Esophagus muscularis mucosa (tissue), 4 donors: ENCODE measurements around the gene TFAP2B. TPM values are rescaled to one million over a fixed set of nuclear protein-coding genes. Genes with fewer than 3 reads are reported as not detected.

ENCODE experiments used
- DNase-seq: peaks from one replicate; pipeline ENCODE4 v3.0.0-alpha.2; 2017; ENCODE audit errors: extremely low spot score
- H3K27ac ChIP-seq, 4 donors: fragments of 200-600 bp; sonication (generic); replicated peaks in 1 of 4; 1 replicate in 3 of 4; 2 replicates in 1 of 4; pipeline ENCODE4 v1.5.1; 2016 to 2019; ENCODE audit warnings: mild to moderate bottlenecking in 1 of 4
- H3K27me3 ChIP-seq, 4 donors: fragments of 200-600 bp; sonication (generic); one replicate each; pipeline versions ENCODE4 v1.5.1 to v1.6.0; 2016 to 2019
- H3K36me3 ChIP-seq, 4 donors: fragments of 200-600 bp; sonication (generic); one replicate each; pipeline ENCODE4 v1.5.1; 2016 to 2019
- H3K4me1 ChIP-seq, 4 donors: fragments of 200-600 bp; sonication (generic); one replicate each; pipeline ENCODE4 v1.5.1; 2016 to 2019
- H3K4me3 ChIP-seq, 4 donors: fragments of 200-600 bp; sonication (generic); 1 replicate in 2 of 4; 2 replicates in 2 of 4; pipeline ENCODE4 v1.5.1; 2016 to 2019; ENCODE audit warnings: mild to moderate bottlenecking in 4 of 4, moderate library complexity in 1 of 4
- H3K9me3 ChIP-seq, 4 donors: fragments of 200-600 bp; sonication (generic); 1 replicate in 3 of 4; 2 replicates in 1 of 4; pipeline ENCODE4 v1.5.1; 2016 to 2019
- EP300 ChIP-seq: sonication (generic); formaldehyde crosslinking; IDR thresholded peaks from one replicate; pipeline ENCODE4 v1.6.1; 2017; ENCODE audit warnings: antibody characterized with exemption
- POLR2A ChIP-seq: fragments of 450-650 bp; IDR thresholded peaks from one replicate; pipeline ENCODE4 v1.6.1; 2017; ENCODE audit warnings: antibody characterized with exemption, moderate library complexity, mild to moderate bottlenecking, low read depth
- POLR2AphosphoS5 ChIP-seq, 2 donors: sonication (generic); formaldehyde crosslinking; IDR thresholded peaks; one replicate each; pipeline ENCODE4 v1.6.1; 2017; ENCODE audit warnings: antibody characterized with exemption in 2 of 2
- WGBS: methylation state at CpG from one replicate; pipeline ENCODE4 v1.1.5; 2018; 5-methylcytosine and 5-hydroxymethylcytosine counted together
- intact Hi-C: fragments of 100-400 bp; cut with DNase I; formaldehyde crosslinking; loops from one replicate; pipeline ENCODE4 v1.15.1; 2023
- total RNA-seq, 4 donors: library from RNA; depleted of rRNA; stranded (reverse); fragments of >200 nt; gene quantifications; one replicate each; pipeline versions ENCODE4 v1.1.0 to v1.2.1, GENCODE V29; 2016
- TF ChIP-seq, protein P1 (sequence below), 3 experiments: fragments of 200-600 bp in 2 of 3; fragments of 450-650 bp in 1 of 3; sonication (generic) in 2 of 3; IDR thresholded peaks; one replicate each; pipeline ENCODE4 v1.5.1; 2017 to 2019; ENCODE audit warnings: antibody characterized with exemption in 3 of 3, mild to moderate bottlenecking in 2 of 3, moderate library complexity in 1 of 3

The TFAP2B gene
- total RNA-seq, 4 donors from 2014 or later: not detected

DNA sequence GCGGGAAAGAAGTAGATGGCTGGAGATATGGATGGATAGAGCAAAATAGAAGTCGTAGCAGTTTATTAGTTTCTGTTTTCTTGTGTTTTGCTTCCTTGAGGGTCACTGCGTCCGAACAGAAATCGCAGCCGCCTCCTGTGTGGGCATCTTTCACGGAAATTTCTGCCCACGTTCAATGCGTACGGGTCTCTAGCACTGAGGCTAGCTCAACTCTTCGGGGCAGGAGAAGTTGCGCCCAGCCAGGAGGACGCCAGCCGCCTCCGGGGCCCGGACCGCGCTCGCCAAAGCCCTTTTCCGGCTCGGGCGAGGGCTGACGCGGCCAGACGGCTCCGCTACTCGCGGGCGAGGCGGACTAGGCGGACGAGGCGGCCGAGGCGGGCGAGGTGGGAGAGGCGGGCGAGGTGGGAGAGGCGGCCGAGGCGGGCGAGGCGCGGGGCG, 814 bp downstream of the TFAP2B start:
- 4% methylated on average over 44 of the region's 45 CpGs for WGBS
- intact Hi-C loops: loop anchor here (5.0 kb wide), 3 partner anchors 533 to 1203 kb away; no protein-coding TSS in a partner anchor
- Histone ChIP-seq H3K9me3 (no peaks in the 10 kb centered on the region), H3K27me3 (peaks cover 0 to 100% (median 61%) of the 10 kb centered on the region in 4 donors), H3K4me3 (peak overlapping the region; percentile 22 to 49 (median 32)), H3K27ac (no peak overlapping the region), H3K36me3 (no peaks in the 10 kb centered on the region), H3K4me1 (peaks cover 10 to 36% (median 25%) of the 10 kb centered on the region in 4 donors)
- TF ChIP-seq POLR2A (no peak), EP300 (no peak), POLR2AphosphoS5 (IDR thresholded peaks at IDR 0.05) (no peak)
- TF ChIP-seq, protein P1, sequence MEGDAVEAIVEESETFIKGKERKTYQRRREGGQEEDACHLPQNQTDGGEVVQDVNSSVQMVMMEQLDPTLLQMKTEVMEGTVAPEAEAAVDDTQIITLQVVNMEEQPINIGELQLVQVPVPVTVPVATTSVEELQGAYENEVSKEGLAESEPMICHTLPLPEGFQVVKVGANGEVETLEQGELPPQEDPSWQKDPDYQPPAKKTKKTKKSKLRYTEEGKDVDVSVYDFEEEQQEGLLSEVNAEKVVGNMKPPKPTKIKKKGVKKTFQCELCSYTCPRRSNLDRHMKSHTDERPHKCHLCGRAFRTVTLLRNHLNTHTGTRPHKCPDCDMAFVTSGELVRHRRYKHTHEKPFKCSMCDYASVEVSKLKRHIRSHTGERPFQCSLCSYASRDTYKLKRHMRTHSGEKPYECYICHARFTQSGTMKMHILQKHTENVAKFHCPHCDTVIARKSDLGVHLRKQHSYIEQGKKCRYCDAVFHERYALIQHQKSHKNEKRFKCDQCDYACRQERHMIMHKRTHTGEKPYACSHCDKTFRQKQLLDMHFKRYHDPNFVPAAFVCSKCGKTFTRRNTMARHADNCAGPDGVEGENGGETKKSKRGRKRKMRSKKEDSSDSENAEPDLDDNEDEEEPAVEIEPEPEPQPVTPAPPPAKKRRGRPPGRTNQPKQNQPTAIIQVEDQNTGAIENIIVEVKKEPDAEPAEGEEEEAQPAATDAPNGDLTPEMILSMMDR (IDR thresholded peaks at IDR 0.05): no peak
- DNase-seq: no peak

DNA sequence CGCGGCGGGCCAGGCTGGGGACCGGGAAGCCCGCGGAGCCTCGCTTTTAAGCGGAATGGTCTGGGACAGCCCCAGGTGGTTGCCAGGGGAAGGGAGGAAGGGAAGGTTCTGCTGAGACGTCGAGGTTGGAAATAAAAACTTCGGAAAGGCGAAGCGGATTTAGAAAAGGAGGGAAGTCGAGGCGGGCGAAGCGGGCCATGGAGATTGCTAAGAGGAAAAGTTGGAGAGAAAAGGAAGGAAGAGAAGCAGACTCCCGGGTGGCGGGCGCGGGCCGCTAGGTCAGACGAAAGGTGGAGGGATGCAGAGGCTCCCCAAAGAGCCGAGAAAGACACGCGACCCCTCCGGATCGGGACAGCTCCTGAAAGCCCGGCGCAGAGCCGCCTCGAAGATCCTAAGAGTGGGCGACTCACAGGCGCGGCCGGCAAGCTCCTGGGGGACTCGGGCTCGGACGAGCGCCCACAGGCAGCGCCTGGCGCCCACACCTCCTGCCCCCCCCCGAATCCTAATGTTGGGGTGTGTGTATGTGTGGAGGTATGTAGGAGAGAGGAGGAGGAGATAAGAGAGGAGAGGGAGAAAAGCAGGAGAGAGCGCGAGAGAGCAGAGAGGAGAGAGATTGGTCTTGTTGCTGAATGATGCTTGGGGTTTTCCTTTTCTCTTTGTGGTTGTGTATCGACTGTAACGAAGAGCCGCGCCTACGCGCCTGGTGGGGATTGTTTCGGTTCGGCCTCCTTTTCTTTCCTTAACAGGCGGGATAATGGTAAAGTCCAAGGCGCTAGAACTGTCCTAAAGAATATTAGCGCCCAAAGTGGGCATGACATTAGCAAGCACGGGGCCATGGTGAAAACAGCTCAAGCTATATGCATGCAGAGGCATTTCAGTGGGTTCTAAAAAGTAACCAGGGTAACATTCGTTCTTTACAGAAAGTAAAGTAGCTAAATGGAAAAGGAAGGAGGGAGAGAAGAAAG, 1.5 kb downstream of the TFAP2B start:
- peaks cover 0 to 100% (median 66%) of the 10 kb centered on the region in 4 donors for H3K27me3 ChIP-seq
- H3K36me3 ChIP-seq: no peaks in the 10 kb centered on the region
- no peak overlapping the region for H3K27ac ChIP-seq
- peaks cover 10 to 36% (median 25%) of the 10 kb centered on the region in 4 donors for H3K4me1 ChIP-seq
- intact Hi-C loops: loop anchor here (5.0 kb wide), 3 partner anchors 532 to 1202 kb away; no protein-coding TSS in a partner anchor
- no peak for DNase-seq
- 3% methylated on average over 58 of the region's 58 CpGs for WGBS
- no peaks in the 10 kb centered on the region for H3K9me3 ChIP-seq
- TF ChIP-seq POLR2AphosphoS5 (IDR thresholded peaks at IDR 0.05): no peak
- TF ChIP-seq EP300: no peak
- TF ChIP-seq POLR2A: no peak
- TF ChIP-seq, protein P1 (IDR thresholded peaks at IDR 0.05): no peak
- peak overlapping the region; percentile 22 to 49 (median 32) for H3K4me3 ChIP-seq

- intact Hi-C loops: no loop called here
- DNase-seq: no peak
- H3K4me1 ChIP-seq: peaks cover 10 to 36% (median 20%) of the 10 kb centered on the region in 4 donors
- H3K4me3 ChIP-seq: peak overlapping the region in 1 of 4 donors; percentile 34
- H3K27me3 ChIP-seq: peaks cover 0 to 100% (median 73%) of the 10 kb centered on the region in 4 donors
- H3K36me3 ChIP-seq: no peaks in the 10 kb centered on the region
- no peak overlapping the region for H3K27ac ChIP-seq
- no peaks in the 10 kb centered on the region for H3K9me3 ChIP-seq
- 21% methylated on average over 5 of the region's 5 CpGs for WGBS
- TF ChIP-seq, protein P1 (IDR thresholded peaks at IDR 0.05): no peak
- TF ChIP-seq EP300 (no peak), POLR2AphosphoS5 (IDR thresholded peaks at IDR 0.05) (no peak), POLR2A (no peak)
These were observed 2.2 kb downstream of the TFAP2B start for GRCh38 chr6:50820869-50821264.

- Histone ChIP-seq H3K9me3 (no peaks in the 10 kb centered on the region), H3K27me3 (peaks cover 0 to 100% (median 80%) of the 10 kb centered on the region in 4 donors), H3K27ac (no peak overlapping the region), H3K4me3 (no peak overlapping the region), H3K4me1 (peaks cover 10 to 36% (median 20%) of the 10 kb centered on the region in 4 donors), H3K36me3 (no peaks in the 10 kb centered on the region)
- intact Hi-C loops: no loop called here
- DNase-seq: no peak
- 4% methylated on average over 20 of the region's 20 CpGs for whole genome bisulfite sequencing
- TF ChIP-seq, protein P1 (IDR thresholded peaks at IDR 0.05): no peak
- TF ChIP-seq EP300: no peak
- no peak for TF ChIP-seq POLR2A
- no peak for TF ChIP-seq POLR2AphosphoS5 (IDR thresholded peaks at IDR 0.05)
These were observed 2.9 kb downstream of the TFAP2B start for GRCh38 chr6:50821441-50822077.
